Stimulated activated naive CD8-positive, alpha-beta T cell treated with anti-CD3 and anti-CD28 coated beads, Interleukin-15, Interleukin-2, amounts not matched to agents 100 U/mL and 50 U/mL, for 24 hours (primary cell): ENCODE data around the gene WASHC3.
"Not testable (repeated sequence)": the region's sequence is repeated elsewhere in the genome, so short reads cannot be mapped to it uniquely, and the experiment has no call there.

Experiments
- ATAC-seq: fragments of 150-1000 bp; cut with Tn5 transposase; one replicate; pipeline ENCODE4 v1.10.0; 2021
- DNase-seq: peaks from one replicate; pipeline ENCODE4 v3.0.0; 2021

Gene WASHC3, protein sequence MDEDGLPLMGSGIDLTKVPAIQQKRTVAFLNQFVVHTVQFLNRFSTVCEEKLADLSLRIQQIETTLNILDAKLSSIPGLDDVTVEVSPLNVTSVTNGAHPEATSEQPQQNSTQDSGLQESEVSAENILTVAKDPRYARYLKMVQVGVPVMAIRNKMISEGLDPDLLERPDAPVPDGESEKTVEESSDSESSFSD

DNA sequence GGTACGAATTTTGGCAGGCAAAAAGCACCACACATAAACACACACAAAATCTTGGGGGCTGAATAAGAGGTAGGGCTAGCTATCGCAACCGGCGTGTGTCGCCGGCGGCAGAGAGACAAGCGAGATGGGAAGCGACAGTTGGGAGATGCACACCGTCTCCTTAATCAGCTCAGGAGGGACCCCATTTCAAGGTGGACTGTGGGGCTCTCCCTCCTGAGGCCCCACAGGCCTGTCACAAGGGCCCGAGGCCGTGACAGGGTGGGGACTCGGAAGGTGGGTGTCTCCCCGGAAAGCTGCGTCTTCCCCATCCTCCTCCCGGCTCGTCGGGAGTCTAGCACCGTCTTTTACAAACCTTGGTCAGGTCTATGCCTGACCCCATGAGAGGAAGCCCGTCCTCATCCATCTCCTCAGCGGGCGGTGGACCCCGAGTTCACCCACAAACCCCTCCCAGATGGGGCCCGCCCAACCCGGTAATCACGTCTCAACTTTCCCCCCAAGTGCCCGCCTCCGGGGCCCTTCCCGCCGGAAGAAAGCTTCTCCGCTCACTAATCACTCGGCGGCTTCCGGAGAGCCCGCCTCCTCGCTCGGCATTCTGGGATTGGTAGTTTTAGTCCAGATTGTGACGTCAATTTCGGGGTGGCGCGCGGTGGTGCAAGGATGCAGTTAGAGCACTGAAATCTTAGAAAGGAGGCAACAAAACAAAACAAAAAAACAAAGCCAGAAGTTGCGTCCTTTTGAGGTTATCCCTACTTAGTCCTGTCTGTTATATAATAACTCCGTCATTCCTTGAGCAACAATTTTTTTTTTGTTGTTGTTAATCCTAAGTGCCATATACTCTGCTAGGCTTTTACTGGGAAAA, at the start of gene WASHC3:
WASHC3 (minus strand) TSS at position 432 of the 859 bp plus-strand sequence; CDS start at position 403, 29 bp downstream.
- peak; percentile 94 for DNase-seq
- peak; percentile 96 for ATAC-seq

DNA sequence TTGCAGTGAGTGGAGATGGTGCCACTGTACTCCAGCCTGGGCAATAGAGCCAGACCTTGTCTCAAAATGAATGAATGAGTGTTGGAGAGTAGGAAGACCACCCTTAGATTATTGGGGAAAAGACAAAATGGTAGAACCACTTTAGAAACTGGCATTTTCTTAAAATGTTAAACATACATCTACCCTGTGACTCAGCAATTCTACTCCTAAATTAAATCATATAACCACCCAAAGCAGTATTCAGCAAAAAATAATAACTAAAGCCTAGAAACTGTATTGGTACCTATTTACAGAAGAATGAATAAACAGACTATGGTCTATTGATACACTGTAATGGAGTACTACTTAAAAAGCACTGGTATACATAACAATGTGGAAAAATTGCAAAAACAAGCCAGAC, 49.0 kb upstream of the WASHC3 start:
- no peak for ATAC-seq
- DNase-seq: no peak

DNA sequence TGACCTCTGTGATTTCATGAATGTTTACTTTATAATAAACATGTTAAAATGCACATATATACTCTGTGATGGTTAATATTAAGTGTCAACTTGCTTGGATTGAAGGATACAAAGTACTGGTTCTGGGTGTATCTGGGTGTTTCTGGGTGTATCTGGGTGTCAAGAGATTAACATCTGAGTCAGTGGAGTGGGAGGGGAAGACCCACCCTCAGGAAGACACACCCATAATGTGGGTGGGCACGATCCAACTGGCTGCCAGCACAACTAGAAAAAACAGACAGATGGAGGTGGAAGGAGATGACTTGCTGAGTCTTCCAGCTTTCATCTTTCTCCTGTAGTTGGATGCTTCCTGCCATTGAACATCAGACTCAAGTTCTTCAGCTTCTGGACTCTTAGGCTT, 46.2 kb upstream of the WASHC3 start:
- DNase-seq (no peak), ATAC-seq (no peak)

DNA sequence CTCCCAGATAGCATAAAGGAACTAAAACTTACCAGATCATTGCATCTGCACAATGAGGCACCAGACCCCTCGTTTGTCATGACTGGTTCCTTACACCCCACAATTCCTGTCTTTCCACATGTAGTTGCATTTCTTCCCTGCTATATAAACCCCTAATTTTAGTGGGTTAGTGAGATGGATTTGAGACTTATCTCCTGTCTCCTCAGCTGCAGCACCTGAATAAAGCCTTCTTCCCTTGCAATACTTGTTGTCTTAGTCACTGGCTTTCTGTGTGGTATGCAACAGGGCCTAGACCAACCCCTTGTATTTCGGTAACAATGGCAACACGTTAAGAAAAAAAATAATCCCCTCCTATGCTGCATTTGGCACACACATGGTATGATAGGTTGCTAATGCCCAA, 45.1 kb upstream of the WASHC3 start:
- no peak for ATAC-seq

DNA sequence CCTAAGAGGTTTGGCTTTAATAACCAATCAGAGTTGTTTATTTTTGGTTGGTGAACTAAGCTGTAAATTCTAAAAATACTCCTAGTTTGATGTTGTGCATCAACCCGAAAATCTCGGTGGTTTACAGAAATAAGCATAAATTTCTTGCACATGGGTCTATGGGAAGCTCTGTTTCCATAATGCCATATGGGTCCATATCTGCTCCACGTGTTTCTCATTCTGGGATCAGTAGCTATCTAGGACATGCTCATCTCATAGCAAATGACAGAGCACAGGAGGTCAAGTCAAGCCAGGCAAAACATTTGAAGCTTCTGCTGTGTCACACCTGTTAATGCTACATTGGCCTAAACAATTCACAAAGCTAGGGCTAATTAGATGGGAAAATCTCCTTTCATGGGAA, 35.1 kb upstream of the WASHC3 start:
- no peak for DNase-seq
- no peak for ATAC-seq

More for the DNA sequence above, 45.1 kb upstream of the WASHC3 start:
- no peak for DNase-seq

DNA sequence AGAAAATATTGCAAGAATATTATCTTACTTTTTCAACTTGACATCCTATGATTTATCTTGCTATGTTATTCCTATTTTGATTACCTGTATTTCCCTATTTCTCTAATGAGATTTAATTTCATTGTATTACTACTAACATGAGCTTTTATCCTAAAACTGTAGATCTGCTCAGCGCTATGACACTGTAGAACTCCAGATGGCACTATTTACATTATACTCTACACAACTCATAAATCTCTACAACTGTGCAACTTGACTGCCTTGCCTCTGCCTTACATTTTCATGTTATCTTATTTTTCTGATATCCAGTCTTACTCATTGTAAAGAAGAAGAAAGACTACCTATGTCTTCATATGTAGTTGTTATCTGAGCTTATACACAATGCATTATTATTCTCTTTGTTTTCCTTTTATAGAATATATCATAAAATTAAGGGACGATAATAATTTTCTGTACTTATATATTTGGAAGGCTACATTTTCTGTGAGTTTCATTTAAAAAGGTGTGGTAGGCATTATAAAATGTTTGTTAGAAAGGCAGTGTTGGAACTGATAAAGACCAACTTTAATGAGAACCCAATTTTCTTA, 34.0 kb upstream of the WASHC3 start:
- no peak for DNase-seq
- no peak for ATAC-seq

DNA sequence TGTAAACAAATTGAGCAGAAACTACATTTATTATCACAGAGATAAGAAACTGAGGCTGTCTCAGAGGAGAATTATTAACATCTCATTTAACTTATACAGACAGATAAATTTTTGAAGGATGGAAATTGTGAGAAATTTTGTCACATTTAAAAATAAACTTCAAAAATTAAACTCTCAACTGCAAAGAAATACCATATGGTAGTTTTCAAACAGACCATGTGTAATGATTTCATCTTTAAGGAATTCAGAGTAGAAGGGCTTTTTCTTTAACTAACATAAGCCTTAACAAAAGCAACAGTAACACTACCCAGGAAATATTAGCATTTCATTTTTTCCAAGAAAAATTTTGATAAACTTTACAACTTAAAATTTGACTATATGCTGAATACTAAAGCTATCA, 31.5 kb upstream of the WASHC3 start:
- ATAC-seq (no peak), DNase-seq (no peak)

DNA sequence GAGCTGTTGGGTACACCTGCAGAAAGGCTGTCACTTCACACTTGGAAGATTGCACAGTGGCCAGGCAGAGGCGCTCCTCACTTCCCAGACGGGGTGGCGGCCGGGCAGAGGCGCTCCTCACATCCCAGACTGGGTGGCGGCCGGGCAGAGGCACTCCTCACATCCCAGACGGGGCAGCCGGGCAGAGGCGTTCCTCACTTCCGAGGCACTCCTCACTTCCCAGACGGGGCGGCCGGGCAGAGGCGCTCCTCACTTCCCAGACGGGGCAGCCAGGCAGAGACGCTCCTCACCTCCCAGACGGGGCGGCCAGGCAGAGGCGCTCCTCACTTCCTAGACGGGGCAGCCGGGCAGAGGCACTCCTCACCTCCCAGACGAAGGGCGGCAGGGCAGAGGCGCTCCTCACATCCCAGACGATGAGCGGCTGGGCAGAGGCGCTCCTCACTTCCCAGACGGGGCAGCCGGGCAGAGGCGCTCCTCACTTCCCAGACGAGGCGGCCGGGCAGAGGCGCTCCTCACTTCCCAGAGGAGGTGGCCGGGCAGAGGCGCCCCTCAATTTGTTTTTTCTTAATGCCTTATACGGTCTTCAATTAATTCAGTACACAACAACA, 27.5 kb upstream of the WASHC3 start:
- ATAC-seq, DNase-seq: not testable (repeated sequence)

DNA sequence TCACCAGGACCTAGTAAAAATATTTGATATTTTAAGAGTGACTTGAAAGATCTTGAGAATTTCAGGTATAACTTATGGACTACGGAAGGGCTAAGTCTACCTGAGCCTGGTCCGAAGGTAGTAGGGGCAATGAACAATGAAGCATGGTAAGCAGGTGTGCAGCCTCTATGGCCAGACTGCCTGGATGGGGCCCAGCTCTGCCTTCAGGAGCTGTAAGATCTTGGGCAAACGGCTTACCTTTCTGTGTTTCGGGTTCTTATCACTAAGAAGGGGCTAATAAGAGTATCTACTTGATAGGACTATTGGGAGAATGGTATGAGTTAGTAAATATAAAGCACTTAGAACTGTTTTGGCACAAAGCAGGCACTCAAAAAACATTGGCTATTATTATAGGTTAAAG, 19.1 kb upstream of the WASHC3 start:
- no peak for ATAC-seq
- no peak for DNase-seq

DNA sequence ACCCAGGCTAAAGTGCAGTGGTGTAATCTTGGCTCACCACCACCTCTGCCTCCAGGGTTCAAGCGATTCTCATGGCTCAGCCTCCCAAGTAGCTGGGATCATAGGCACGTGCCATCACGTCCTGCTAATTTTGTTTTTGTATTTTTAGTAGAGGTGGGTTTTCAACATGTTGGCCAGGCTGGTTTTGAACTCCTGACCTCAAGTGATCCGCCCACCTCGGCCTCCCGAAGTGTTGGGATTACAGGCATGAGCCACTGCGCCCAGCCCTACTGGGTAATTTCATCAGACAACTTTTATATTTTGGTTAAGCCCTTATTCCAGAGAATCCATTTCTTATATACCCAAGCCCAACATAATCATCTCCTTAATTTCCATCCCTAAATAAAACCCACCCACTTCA, 10.3 kb upstream of the WASHC3 start:
- not testable (repeated sequence) for ATAC-seq, DNase-seq

DNA sequence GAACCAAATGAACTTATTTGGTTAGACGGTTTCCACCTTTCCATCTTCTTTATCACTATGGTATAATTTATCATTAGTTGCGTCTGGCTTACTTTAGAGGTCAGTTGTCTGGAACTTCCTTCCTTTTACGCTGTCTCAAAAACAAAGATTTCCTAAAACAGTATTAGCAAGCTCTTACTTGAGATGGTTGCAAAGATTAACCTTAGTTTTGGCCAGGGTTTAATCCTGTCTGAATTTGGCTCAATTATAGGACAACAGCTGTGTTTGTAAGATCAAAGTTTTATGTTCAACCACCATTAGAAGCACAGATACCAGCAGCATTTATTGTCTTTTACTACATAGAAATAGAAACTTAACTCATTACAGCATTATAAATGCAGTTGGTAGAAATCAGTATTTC, 7.9 kb upstream of the WASHC3 start:
- DNase-seq (no peak), ATAC-seq (no peak)

DNA sequence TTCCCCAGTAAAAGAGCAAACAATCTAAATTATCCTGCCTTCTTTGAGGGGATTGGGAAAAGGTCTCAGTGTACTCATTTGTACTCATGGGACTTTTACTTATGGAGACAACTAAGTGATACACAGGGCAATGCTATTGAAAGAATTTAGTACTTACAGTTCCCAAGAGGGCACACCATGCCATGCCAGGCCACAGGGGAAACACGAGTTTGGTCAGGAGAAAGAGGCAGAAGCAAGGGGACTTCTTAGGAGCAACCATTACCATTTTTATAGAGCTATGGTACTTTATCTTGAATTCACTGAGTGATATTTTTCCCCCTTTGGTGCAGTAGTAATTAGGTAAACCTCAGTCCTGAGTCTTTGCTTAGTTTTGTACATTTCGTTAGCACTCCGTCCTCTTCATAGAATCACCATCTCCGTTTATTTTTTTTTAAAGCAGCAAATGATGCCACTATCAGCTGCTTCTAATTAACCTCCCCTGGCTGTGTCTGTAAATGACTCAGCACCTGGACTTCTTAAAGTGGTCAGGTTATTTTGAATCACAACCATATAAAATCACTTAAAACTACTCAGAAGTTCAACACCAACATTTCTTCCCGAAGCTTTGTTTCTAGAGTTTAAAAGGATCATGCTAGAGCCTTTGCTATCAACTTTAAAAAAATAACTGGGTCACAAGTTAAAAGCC, 5.9 kb upstream of the WASHC3 start:
- DNase-seq (no peak), ATAC-seq (no peak)

DNA sequence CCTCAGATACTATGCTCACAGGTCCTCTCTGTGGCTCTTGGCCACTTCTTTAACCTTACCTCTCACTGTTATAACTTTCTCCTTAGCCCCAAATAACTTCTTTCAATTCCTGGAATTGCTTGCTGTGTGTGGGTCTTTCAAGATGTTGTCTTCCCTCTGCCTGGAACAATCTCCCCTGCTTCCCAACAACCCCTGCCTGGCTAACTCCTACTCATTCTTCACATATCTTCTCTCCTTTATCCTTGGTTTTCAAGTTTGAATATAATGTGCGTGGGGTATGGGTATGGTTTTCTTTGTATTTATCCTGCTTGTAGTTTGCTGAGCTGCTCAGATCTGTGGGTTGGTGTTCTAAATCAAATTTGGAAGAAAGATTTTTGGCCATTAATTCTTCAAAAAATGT, 2.7 kb upstream of the WASHC3 start:
- ATAC-seq: no peak
- no peak for DNase-seq

DNA sequence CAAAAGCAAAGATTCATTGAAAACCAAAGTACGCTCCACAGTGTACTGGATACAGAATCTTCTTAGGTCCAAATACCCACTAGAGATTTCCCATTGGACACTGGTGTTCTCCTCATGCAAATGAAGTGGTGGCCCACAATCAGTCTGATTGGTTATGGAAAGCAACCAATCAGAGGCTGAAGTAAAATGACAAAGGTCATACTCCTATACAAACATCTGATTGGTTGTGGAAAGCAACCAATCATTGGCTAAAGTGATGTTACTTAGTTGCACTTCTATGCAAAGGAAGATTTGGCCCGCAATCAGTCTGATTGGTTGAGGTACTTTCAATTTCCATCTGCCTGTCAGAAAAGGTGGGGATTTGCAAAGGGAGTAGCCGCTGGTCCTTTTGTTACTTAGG, 1.3 kb upstream of the WASHC3 start:
- DNase-seq: no peak
- no peak for ATAC-seq

DNA sequence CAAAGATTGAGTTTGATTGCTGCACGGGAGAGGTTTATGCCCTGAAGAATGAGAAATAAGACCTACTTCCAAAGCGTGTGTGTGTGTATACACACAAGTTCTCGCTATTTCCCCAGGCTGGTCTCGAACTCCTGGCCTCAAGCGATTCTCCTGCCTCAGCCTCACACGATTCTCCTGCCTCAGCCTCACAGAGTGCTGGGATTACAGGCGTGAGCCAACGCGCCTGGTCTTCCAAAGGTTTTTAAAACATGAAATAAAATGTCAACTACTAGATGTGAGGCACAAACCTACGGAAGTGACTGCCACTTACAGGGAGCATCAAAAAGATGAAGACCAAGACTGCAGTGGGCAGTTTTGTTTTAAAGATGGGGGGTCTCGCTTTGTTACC, 622 bp upstream of the WASHC3 start:
- ATAC-seq (no peak), DNase-seq (no peak)

DNA sequence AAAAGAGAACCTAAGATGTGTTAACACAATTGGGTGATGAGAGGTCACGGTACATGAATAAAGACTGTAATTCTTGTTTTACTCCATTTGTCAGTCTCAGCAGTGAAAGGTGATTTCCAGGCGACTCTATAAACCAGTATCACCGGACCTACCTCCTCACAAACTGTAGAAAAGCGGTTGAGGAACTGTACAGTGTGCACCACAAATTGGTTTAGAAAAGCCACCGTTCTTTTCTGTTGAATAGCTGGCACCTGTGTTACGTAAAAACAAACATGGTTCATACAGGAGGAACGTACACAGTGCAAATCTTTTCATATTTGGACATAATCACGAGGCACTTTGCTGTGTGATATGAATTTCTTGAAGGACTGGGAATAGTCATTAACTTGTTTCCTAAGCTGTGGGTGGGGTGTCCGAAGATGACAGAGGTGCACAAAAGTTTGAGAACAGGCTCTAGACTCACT, 663 bp downstream of the WASHC3 start:
- ATAC-seq (peak; percentile 20), DNase-seq (peak; percentile 14)

DNA sequence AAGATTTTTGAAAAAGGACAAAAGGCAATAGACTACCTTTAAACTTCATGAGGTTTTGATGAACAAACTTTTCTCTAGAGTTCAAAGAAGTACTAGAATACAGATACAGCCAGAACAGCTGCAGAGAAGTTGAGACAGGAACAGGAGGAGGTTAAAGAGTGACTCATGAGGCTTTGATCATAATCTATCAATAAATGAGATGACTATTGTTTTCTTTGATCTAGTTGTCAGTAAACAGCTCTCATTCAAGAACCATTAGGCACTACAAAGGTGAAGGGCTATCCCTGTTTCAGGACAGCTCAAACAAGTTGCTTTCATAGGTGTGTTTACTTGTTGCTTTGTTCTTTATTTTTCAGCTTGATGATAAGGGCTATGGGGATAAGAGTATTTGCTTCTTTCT, 2.4 kb downstream of the WASHC3 start:
- DNase-seq (no peak), ATAC-seq (peak; percentile 34)

DNA sequence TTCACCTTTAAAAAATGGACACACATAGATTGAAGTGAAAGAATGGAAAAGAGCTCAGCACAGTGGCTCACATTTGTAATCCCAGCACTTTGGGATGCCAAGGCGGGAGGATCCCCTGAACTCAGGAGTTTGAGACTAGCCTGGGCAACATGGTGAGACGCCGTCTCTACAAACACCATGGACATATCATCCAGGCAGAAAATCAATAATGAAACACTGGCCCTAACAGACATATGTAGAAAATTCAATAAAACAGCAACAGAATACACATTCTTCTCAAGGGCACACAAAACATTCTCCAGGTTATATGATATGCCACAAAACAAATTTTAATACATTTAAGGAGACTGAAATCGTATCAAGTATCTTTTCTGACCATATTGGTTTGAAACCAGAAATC, 7.4 kb downstream of the WASHC3 start:
- no peak for DNase-seq
- ATAC-seq: no peak

DNA sequence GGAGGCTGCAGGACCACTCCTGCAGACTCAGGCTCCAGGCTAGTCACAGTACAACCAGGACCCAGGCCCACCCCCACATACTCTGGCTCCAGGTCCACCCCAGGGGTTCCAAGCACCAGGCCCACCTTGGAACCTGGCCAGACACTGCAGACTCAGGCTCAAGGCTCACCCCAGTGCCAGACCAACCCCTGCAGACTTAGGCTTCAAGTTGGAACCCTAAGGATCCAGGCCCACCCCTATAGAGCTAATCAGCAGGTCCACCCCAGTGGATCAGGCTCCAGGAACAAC, 8.8 kb downstream of the WASHC3 start:
- ATAC-seq: peak; percentile 14
- DNase-seq: no peak

DNA sequence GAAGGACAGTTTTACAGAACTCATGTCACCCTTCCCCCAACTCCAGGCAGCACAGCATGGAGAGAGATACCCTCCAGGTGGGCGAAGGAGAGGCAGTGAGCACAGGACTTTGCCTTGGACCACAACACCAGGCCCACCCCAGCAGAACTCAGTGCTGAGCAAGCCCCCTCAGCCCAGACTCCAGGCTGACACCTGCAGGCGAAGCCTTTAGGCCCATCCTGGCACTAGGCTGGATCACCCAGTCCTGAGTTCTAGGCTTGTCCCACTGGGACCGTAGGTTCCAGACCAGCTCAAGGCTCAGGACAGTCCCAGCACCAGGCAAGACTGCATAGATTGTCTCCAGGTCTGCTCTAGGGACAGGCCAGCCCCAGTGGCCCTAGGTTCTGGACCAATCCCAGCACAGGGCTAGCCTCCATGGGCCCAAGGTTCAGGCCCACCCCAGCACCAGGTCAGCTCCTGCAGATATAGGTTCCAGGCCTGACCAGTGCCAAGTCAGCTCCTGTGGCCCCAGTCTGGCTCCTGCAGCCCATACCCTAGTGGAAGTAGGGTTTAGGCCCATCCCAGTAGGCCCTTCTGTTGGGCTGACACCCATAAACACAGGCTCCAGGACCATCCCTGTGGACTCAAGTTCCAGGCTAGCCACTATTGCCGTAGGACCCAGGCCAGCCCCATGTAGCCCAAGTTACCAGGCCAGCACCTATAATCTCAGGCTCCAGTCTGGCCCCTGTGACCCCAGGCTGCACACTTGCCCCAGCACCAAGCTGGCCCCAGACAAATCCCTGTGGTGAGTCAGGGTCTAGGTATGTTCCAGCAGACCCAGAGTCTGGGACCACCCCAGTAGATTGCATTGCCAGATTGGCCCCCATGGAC, 9.4 kb downstream of the WASHC3 start:
- DNase-seq: no peak
- peak; percentile 46 for ATAC-seq

DNA sequence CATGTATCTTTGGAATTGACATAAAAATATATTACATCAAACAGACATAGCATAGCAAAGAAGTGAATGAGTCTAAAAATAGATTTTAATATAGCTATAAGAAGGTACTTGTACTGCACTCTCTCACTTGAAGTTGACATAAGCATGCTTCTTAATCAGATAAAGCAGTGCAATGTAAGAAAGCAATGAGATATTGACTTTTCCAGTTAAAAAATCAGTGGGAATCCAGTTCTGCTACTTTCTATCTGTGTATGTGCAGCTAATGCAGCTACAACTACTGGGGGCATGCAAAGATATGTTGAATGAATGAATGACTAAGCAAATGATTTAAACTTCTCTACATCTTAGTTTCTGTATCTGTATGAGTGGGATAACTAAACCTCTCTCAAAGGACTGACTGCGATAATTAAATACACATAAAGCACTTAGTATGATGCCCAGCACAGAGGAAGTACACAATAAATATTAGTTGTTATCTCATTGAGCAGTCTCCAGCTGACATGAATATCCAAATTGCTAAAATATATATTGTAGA, 10.3 kb downstream of the WASHC3 start:
- no peak for ATAC-seq
- DNase-seq: no peak
